IMR-90 (cell line): ENCODE results near the gene PSMD9. TPM values are rescaled to one million over a fixed set of nuclear protein-coding genes. Genes with fewer than 3 reads are reported as not detected.

ENCODE experiments used
- ATAC-seq: fragments of 200-7000 bp; cut with Tn5 transposase; 2 replicates; pipeline ENCODE4 v1.9.1; 2020; ENCODE audit warnings: low read depth, mild to moderate bottlenecking, moderate library complexity
- BruUV-seq: library from RNA; stranded (reverse); fragments of 400-500 nt; replicated peaks from 2 replicates; lab custom pipeline; 2021; lab: Mats Ljungman, UMichigan
- CTCF ChIA-PET: fragments of 300-600 bp; formaldehyde crosslinking; extraction: SDS; loops from one replicate; lab custom pipeline; 2021; ENCODE audit warnings: antibody characterized with exemption; lab: Yijun Ruan, JAX
- POLR2A ChIA-PET: fragments of 300-600 bp; sonication (Branson Sonifier 250); formaldehyde crosslinking; loops from one replicate; lab custom pipeline; 2022; ENCODE audit warnings: antibody characterized with exemption; ENCODE audit not compliant: unreplicated experiment; lab: Charles Lee
- DNase-seq: peaks from one replicate; pipeline ENCODE4 v3.0.0; 2013
- H2AFZ ChIP-seq: replicated peaks from 2 replicates; pipeline ENCODE3; 2013; ENCODE audit warnings: low read length, mild to moderate bottlenecking; ENCODE audit not compliant: poor library complexity
- H2AK5ac ChIP-seq: 2 replicates; pipeline ENCODE4 v1.6.1; 2013; ENCODE audit warnings: low read depth, low read length, inconsistent platforms
- H2AK9ac ChIP-seq: replicated peaks from 2 replicates; pipeline ENCODE3; 2013; ENCODE audit warnings: mild to moderate bottlenecking, low read depth, low read length, moderate library complexity; ENCODE audit not compliant: poor library complexity
- H2BK120ac ChIP-seq: 2 replicates; pipeline ENCODE4 v1.6.1; 2013; ENCODE audit warnings: low read depth, low read length, inconsistent platforms
- H2BK15ac ChIP-seq: 3 replicates; pipeline ENCODE4 v1.6.1; 2013; ENCODE audit warnings: low read depth, low read length, inconsistent platforms
- H2BK20ac ChIP-seq: 2 replicates; pipeline ENCODE4 v1.6.1; 2013; ENCODE audit warnings: low read depth, mild to moderate bottlenecking, inconsistent platforms, low read length, moderate library complexity
- H2BK5ac ChIP-seq: 2 replicates; pipeline ENCODE4 v1.6.1; 2013; ENCODE audit warnings: mild to moderate bottlenecking, low read depth, low read length, inconsistent platforms; ENCODE audit not compliant: poor library complexity, severe bottlenecking
- H3K14ac ChIP-seq: replicated peaks from 2 replicates; pipeline ENCODE4 v1.6.1; 2013; ENCODE audit warnings: low read depth, low read length, inconsistent platforms
- H3K18ac ChIP-seq: 2 replicates; pipeline ENCODE4 v1.6.1; 2013; ENCODE audit warnings: low read depth, low read length, control low read depth
- H3K23ac ChIP-seq: 2 replicates; pipeline ENCODE4 v1.6.1; 2013; ENCODE audit warnings: low read depth, low read length, inconsistent platforms
- H3K27ac ChIP-seq: 2 replicates; pipeline ENCODE4 v1.5.1; 2013; ENCODE audit warnings: mild to moderate bottlenecking, control low read depth, low read length; ENCODE audit not compliant: insufficient read depth
- H3K27me3 ChIP-seq: 2 replicates; pipeline ENCODE4 v1.6.1; 2013; ENCODE audit warnings: low read length; ENCODE audit not compliant: control insufficient read depth, insufficient read depth
- H3K36me3 ChIP-seq: 2 replicates; pipeline ENCODE4 v1.6.1; 2013; ENCODE audit warnings: low read length, mixed read lengths; ENCODE audit not compliant: control insufficient read depth, insufficient read depth
- H3K4ac ChIP-seq: 2 replicates; pipeline ENCODE4 v1.6.1; 2013; ENCODE audit warnings: low read depth, low read length, inconsistent platforms
- H3K4me1 ChIP-seq: 2 replicates; pipeline ENCODE4 v1.6.1; 2013; ENCODE audit warnings: low read length, mixed read lengths; ENCODE audit not compliant: control insufficient read depth, insufficient read depth
- H3K4me2 ChIP-seq: 2 replicates; pipeline ENCODE4 v1.6.1; 2013; ENCODE audit warnings: low read depth, mild to moderate bottlenecking, control low read depth, low read length, moderate library complexity
- H3K4me3 ChIP-seq: 2 replicates; pipeline ENCODE4 v1.5.1; 2013; ENCODE audit warnings: low read depth, mild to moderate bottlenecking, control low read depth, low read length, moderate library complexity; ENCODE audit not compliant: insufficient read depth
- H3K56ac ChIP-seq: 2 replicates; pipeline ENCODE4 v1.6.1; 2013; ENCODE audit warnings: low read length, inconsistent platforms; ENCODE audit not compliant: insufficient read depth; ENCODE audit errors: extremely low read depth
- H3K79me1 ChIP-seq, 2 experiments: 2 replicates each; pipeline ENCODE4 v1.6.1; 2013; ENCODE audit warnings: low read length in 2 of 2, inconsistent platforms in 1 of 2, low read depth in 1 of 2
- H3K9ac ChIP-seq: 2 replicates; pipeline ENCODE4 v1.6.1; 2013; ENCODE audit warnings: low read depth, low read length, control low read depth
- H3K9me1 ChIP-seq: 2 replicates; pipeline ENCODE4 v1.6.1; 2013; ENCODE audit warnings: low read length, inconsistent platforms; ENCODE audit not compliant: insufficient read depth
- H3K9me3 ChIP-seq: 2 replicates; pipeline ENCODE4 v1.6.1; 2013; ENCODE audit warnings: low read length; ENCODE audit not compliant: control insufficient read depth, insufficient read depth
- H4K20me1 ChIP-seq: 2 replicates; pipeline ENCODE4 v1.6.1; 2013; ENCODE audit warnings: low read length, inconsistent platforms; ENCODE audit not compliant: insufficient read depth
- H4K5ac ChIP-seq: 2 replicates; pipeline ENCODE4 v1.6.1; 2013; ENCODE audit warnings: mild to moderate bottlenecking, low read depth, low read length, control low read depth
- H4K8ac ChIP-seq, 2 experiments: 2 replicates each; pipeline ENCODE4 v1.6.1; 2013; ENCODE audit warnings: low read depth in 2 of 2, low read length in 2 of 2, control low read depth in 1 of 2, inconsistent platforms in 1 of 2
- H4K91ac ChIP-seq: 2 replicates; pipeline ENCODE4 v1.6.1; 2013; ENCODE audit warnings: low read depth, low read length, inconsistent platforms; ENCODE audit not compliant: insufficient read depth
- NFE2L2 ChIP-seq: fragments of 150-350 bp; IDR thresholded peaks from 2 replicates; pipeline ENCODE4 v1.6.1; 2016; ENCODE audit warnings: low read depth, mild to moderate bottlenecking, low read length
- WGBS, 2 experiments: methylation state at CpG; one replicate each; pipeline versions ENCODE4 v1.1.5 to v1.1.7; 2013; ENCODE audit warnings: missing lambda C conversion rate in 2 of 2; ENCODE audit not compliant: insufficient read length in 1 of 2; ENCODE audit errors: extremely low coverage in 2 of 2; 5-methylcytosine and 5-hydroxymethylcytosine counted together
- dilution Hi-C: fragments of 300-500 bp; cut with HindIII; formaldehyde crosslinking; loops from one replicate; pipeline ENCODE4 v1.14.3; 2018; ENCODE audit warnings: low sequenced_read_pairs; ENCODE audit not compliant: unreplicated experiment
- in situ Hi-C: fragments of 300-500 bp; cut with MboI; formaldehyde crosslinking; loops from 3 replicates; pipeline ENCODE4 v1.14.3; 2019; ENCODE audit warnings: low sequenced_read_pairs, inconsistent platforms, mixed read lengths
- intact Hi-C: fragments of 100-400 bp; cut with micrococcal nuclease; formaldehyde crosslinking; loops from 2 replicates; pipeline ENCODE4 v1.10.0; 2022
- polyA plus RNA-seq, 3 experiments: library from polyadenylated mRNA; depleted of rRNA; stranded (reverse); fragments of >200 nt; gene quantifications; 2 replicates each; pipeline ENCODE4 v1.2.3, GENCODE V29; 2012; ENCODE audit warnings: low replicate concordance in 1 of 3
- total RNA-seq: library from RNA; depleted of rRNA; stranded (reverse); fragments of >200 nt; gene quantifications from 2 replicates; pipeline ENCODE4 v1.2.3, GENCODE V29; 2012

Gene PSMD9
- total and polyA plus RNA-seq, 2 of the 4 experiments (the other 2 are of a cell fraction), result 135 to 142 TPM

- dilution Hi-C loops, result no loop called here
- H3K56ac ChIP-seq, result 0 out of 2 replicates have a peak overlapping the region, but pooled peaks have one; percentile 11
- H3K18ac ChIP-seq, result peak overlapping the region; percentile 15; the same call in 1 of the 2 replicates
- POLR2A ChIA-PET, result interaction anchor here (0.5 to 0.8 kb wide), 2 partner anchors 85 to 89 kb away, joined by 3 read pairs; no protein-coding TSS in a partner anchor
- no TSS peak for BruUV-seq
- peak overlapping the region; percentile 86 for H4K91ac ChIP-seq
- peak overlapping the region; percentile 12; the same call in 1 of the 2 replicates for H2BK20ac ChIP-seq
- WGBS, 2 experiments, result 32% methylated on average over 3 of the region's 6 CpGs; no CpG with 5 or more reads in 1 of the 2 experiments
- DNase-seq (no peak), ATAC-seq (no peak)
- peak overlapping the region; percentile 96 for H3K4ac ChIP-seq
- 0 out of 2 replicates have a peak, but pooled peaks cover 2% of the 10 kb centered on the region for H3K36me3 ChIP-seq
- H3K27me3 ChIP-seq, result no peaks in the 10 kb centered on the region
- H2BK120ac ChIP-seq, result peak overlapping the region; percentile 8
- intact Hi-C loops, result loop anchor here (1.0 to 5.0 kb wide), 5 partner anchors 49 to 191 kb away; no protein-coding TSS in a partner anchor
- H3K9ac ChIP-seq, result peak overlapping the region; percentile 26
- peak overlapping the region; percentile 91 to 95 for H4K8ac ChIP-seq
- H3K4me2 ChIP-seq, result peak overlapping the region; percentile 70
- H3K4me1 ChIP-seq, result peaks cover 5% of the 10 kb centered on the region
- CTCF ChIA-PET, result interaction anchor here (0.8 to 2.5 kb wide), 9 partner anchors 14 to 328 kb away, joined by 3 to 22 read pairs (median 4); partner anchors contain the start of gene RHOF
- peak overlapping the region; percentile 42 for H2BK5ac ChIP-seq
- peak overlapping the region; percentile 98 for H2AK9ac ChIP-seq
- H3K4me3 ChIP-seq, result peak overlapping the region; percentile 46
- H2AK5ac ChIP-seq, result peak overlapping the region; percentile 84
- H2AFZ ChIP-seq, result peak overlapping the region; percentile 98
- TF ChIP-seq NFE2L2, result no peak
- peak overlapping the region; percentile 3; the same call in 1 of the 2 replicates for H3K23ac ChIP-seq
- H3K9me3 ChIP-seq, result no peaks in the 10 kb centered on the region
- peak overlapping the region; percentile 78 for H3K14ac ChIP-seq
- H3K79me1 ChIP-seq, result peaks cover 7 to 25% of the 10 kb centered on the region in 2 experiments; a peak in 2 of 4 replicates
- in situ Hi-C loops, result loop anchor here (5.0 kb wide), 1 partner anchor 191 kb away; no protein-coding TSS in a partner anchor
- peaks cover 12% of the 10 kb centered on the region for H4K20me1 ChIP-seq
- peak overlapping the region; percentile 33 for H3K27ac ChIP-seq
- H4K5ac ChIP-seq, result peak overlapping the region; percentile 87
- H2BK15ac ChIP-seq, result 0 out of 3 replicates have a peak overlapping the region, but pooled peaks have one; percentile 6
- 0 out of 2 replicates have a peak, but pooled peaks cover 5% of the 10 kb centered on the region for H3K9me1 ChIP-seq
Observed at GRCh38 chr12:121888083-121888477, 510 bp upstream of the PSMD9 start.
